ENCODE data around the gene DIAPH3.
"Not testable (repeated sequence)": the region's sequence is repeated elsewhere in the genome, so short reads cannot be mapped to it uniquely, and the experiment has no call there.

DIAPH3 gene, protein sequence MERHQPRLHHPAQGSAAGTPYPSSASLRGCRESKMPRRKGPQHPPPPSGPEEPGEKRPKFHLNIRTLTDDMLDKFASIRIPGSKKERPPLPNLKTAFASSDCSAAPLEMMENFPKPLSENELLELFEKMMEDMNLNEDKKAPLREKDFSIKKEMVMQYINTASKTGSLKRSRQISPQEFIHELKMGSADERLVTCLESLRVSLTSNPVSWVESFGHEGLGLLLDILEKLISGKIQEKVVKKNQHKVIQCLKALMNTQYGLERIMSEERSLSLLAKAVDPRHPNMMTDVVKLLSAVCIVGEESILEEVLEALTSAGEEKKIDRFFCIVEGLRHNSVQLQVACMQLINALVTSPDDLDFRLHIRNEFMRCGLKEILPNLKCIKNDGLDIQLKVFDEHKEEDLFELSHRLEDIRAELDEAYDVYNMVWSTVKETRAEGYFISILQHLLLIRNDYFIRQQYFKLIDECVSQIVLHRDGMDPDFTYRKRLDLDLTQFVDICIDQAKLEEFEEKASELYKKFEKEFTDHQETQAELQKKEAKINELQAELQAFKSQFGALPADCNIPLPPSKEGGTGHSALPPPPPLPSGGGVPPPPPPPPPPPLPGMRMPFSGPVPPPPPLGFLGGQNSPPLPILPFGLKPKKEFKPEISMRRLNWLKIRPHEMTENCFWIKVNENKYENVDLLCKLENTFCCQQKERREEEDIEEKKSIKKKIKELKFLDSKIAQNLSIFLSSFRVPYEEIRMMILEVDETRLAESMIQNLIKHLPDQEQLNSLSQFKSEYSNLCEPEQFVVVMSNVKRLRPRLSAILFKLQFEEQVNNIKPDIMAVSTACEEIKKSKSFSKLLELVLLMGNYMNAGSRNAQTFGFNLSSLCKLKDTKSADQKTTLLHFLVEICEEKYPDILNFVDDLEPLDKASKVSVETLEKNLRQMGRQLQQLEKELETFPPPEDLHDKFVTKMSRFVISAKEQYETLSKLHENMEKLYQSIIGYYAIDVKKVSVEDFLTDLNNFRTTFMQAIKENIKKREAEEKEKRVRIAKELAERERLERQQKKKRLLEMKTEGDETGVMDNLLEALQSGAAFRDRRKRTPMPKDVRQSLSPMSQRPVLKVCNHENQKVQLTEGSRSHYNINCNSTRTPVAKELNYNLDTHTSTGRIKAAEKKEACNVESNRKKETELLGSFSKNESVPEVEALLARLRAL

DNA sequence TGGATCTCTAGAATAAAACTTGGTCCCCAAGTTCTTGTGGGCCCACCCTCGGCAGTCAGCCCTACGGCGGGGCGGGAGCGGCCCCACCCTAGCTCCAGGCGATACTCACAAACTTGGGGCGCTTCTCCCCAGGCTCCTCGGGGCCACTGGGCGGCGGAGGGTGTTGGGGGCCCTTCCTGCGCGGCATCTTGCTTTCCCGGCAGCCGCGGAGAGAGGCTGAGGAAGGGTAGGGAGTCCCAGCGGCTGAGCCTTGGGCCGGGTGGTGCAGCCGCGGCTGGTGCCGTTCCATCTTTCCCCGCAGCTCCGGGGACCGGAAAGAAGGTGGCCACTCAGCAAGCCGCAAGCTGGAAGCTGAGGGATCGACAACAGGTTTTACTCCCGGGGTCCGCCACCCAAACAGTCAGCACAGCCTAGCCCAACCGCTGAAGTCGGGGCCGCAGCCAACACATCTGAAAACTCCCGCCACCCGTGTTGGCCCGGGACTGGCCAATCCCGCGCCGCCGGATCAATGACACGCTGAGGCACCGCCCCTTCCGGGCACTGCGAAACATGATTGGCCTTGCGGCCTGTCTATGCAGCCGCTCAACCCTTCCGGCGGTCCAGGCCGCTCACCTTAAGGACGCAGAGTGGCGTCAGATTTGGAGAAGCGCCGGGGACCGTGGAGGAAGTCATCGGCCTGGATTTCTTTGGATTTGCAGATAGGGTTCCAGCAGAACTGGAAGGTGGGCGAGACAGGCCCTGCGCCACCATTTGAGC lies at the start of gene DIAPH3:
TSS of gene DIAPH3 (minus strand) at position 451 of the 756 bp plus-strand sequence. CDS start at position 289, 162 bp downstream.
- DNase-seq (ENCODE audit: low read depth, low spot score), result peak; percentile 86

DNA sequence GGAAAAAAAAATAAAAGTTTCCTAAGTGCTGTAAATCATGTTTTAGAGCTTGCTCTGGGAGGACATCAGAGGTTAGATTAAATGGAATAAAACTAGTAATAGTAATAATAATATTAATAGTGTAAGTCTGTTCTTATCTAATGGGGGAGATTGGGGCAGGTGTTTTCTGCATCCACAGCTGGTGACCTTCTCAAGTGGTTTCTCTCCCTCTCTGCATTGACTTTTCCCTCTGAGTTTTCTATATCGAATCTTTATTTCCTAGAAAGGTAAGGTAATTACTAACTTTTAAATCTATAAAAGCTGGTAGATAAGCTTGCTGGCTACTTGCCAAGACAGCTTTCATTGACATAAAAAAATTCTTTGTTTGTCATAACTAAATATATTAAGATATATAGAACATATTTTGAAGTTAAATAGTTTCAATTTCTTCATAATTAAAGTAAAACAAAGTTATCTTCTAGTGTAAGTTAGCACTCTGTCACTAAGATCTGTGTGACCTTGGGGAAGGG lies 49.6 kb upstream of the DIAPH3 start:
- DNase-seq (ENCODE audit: low read depth, low spot score), result no peak

DNA sequence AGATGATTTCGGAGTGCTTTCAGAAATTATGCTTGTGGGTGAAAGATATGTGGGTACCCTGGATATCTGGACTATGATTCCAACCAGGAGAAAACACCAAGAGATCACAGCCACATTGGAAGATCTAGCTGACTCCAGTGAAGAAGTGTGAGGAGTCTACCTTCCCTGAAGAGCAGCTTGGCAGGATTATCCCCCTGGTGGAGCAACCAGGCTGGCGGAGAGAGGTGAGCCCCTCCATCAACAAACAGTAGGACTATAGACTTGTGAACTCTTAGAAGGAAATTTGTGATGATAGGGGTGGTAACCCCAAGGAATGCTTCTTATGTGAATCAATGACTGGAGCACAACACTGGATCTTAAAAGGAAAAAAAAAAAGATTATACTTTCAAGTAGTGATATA lies 47.8 kb upstream of the DIAPH3 start:
- no peak for DNase-seq (ENCODE audit: low read depth, low spot score)

DNA sequence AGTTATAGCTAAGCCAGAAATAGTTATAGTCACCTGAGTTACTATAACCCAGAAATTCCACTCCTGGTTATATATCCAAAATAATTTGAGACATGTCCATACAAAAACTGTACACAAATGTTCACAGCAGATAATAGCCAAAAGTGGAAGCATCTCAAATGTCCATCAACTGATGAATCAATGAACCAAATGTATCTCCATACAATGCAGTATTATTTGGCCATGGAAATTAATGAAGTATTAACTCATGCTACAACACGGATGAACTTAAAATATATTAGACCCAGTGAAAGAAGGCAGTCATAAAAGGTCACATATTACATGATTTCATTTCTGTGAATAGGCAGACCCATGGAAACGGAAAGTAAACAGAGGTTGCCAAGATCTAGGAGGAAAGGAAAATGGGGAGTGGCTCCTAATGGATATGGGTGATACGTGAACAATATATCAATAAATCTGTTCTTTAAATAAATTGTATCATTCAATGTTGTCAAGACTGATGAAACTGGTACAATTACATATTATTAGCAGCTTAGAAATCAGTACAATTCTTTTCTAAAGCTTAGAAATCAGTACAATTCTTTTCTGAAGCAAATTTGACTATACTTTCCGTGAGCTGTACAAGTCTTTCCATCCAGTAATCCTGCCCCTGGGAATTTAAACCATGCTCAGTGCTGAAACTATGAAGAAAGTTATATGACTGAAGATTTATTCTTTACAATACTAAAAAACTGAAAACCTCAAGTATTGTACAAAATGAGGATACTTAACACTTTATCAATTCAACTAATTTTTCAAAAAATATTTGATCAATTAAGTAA lies 47.0 kb upstream of the DIAPH3 start:
- no peak for DNase-seq (ENCODE audit: low read depth, low spot score)

DNA sequence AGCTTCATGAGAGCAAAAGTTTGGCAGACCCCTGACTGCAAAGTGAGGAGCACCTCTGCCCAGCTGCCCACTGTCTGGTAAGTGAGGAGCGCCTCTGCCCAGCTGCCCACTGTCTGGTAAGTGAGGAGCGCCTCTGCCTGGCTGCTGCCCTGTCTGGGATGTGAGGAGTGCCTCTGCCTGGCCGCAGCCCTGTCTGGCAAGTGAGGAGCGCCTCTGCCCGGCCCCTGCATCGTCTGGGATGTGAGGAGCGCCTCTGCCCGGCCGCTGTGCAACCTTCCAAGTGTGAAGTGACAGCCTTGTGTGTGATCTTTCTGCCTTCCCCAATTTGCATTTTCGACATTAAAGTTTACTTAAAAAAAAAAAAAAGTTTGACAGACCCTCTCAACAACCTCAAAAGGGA lies 41.8 kb upstream of the DIAPH3 start:
- not testable (repeated sequence) for DNase-seq (ENCODE audit: low read depth, low spot score)

DNA sequence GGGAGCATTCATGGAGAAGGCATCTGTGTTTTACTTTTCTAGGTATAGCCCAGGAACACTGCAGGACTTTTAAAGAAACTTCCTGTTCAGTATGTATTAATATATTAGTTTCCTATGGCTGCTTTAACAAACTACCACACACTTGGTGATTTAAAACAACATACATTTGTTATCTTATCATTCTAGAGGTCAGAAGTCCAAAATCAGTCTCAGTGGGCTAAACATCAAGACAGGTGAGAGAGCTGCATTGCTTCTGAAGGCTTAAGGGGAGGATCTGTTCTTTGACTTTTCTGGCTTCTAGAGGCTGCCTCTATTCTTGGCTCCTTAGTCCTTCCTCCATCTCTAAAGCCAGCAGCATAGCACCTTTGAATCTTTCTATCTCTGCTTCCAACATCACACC lies 37.6 kb upstream of the DIAPH3 start:
- DNase-seq (ENCODE audit: low read depth, low spot score), result no peak

DNA sequence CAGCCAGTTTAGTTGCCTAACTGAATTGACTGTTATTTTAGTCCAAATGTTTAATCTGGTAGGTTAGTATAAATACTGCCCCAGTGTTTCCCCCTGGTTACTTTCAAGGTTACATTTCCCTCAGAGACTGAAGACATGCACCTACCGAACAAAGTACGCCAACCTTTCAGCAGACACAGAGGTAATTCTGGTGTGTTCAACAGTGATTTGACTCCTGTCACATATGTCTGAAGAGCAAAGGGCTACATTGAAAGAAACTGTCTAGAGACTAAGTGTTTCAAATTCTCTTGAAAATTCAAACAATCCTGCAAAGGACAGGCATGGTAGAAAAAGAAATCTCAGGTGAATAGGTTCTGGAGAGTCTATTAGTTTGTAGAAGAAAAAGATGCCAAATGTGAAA lies 32.2 kb upstream of the DIAPH3 start:
- not testable (repeated sequence) for DNase-seq (ENCODE audit: low read depth, low spot score)

DNA sequence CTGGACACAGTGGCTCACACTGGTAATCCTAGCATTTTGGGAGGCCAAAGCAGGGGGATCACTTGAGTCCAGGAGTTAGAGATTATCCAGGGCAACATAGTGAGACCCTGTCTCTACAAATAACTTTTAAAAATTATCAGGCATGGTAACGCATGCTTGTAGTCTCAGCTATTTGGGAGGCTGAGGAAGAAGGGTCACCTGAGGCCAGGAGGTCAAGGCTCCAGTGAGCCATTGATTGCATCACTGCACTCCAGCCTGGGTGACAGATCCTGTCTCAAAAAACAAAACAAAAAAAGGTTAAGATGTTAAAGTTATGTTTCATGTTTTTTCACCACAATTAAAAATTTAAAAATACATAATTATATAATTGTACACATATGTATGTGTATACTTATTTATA lies 19.2 kb upstream of the DIAPH3 start:
- no peak for DNase-seq (ENCODE audit: low read depth, low spot score)

DNA sequence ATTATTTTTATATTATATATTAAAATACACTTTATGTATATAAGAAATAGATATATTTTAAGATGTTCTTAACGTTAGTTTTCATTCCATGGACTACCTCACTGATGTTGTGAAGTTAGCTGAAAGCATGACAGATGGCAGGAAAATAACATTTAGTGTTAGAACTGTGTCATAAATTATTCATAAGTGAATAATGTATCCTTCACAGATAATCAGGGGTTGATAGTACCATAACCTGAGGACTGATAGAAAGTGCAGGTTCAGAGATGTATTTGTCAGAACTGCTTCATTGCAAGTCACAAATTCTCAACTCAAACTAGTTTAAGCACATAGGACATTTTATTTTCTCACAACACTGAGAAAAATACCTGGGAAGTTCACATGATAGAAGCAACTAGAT lies 14.6 kb upstream of the DIAPH3 start:
- DNase-seq (ENCODE audit: low read depth, low spot score), result no peak

DNA sequence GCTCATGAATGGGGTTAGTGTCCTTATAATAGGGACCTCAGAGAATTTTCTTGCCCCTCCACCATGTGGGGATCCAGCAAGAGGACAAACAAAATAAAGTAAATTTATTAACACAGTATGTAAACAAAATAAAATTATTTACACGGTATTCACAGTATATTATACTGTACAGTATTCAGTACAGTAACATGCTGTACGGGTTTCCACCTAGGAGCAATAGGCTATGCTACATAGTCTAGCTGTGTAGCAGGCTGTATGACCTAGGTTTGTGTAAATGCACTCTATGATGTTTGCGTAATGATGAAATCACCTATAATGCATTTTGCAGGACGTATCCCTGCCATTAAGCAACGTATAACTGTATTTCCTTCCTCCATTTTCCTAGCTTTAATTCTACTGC lies 11.8 kb upstream of the DIAPH3 start:
- DNase-seq (ENCODE audit: low read depth, low spot score), result no peak

DNA sequence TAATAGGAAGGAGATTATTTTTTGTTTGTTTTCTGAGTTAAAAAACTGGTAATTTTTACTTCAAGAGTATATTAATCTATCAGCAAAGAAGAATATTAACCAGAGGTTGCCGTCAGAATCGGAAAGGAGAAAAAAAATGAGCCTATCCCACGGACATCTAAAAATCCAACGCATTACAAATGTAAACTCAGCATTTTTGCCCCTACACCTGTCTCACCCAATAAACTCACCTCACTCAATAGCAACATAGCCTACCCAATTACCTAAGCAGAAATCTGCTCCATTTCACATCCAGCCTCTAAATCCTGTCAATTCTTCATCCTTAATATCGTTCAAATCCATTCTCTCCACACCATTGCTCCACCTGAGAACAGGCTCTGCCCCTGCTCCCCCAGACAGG lies 10.4 kb upstream of the DIAPH3 start:
- no peak for DNase-seq (ENCODE audit: low read depth, low spot score)

DNA sequence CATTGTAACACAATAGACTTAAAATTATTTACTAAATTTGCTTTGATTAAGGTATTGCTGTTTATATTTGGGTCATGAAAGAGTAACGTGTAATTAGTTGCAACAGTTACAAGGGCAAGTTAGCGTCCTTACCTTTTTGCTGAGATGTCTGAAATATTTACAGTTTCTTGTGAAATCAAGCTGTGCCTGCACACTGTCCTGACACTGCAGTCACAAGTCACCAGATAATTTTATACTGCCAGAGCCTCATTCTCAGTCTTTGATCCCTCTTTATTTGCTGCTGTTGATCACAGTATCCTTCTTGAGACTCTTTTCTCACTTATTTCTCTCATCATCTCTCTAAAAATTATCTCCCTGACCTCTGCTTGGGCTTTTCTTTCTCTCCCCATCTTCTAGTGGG lies 8.4 kb upstream of the DIAPH3 start:
- no peak for DNase-seq (ENCODE audit: low read depth, low spot score)

DNA sequence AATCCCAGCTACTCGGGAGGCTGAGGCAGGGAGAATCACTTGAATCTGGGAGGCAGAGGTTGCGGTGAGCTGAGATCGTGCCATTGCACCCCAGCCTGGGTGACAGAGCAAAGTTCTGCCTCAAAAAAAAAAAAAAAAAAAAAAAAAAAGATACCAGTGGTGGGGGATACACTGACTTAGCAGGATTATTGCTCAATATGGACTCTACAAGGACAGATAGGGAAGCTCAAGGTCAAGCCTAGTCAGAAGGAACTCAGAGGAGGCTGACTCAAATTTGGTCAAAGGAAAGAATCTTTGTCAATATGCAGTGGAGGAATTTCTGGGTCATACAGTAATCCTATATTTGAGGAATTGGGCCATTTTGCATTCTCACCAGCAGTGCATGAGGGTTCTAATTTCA lies 6.7 kb upstream of the DIAPH3 start:
- DNase-seq (ENCODE audit: low read depth, low spot score), result no peak

DNA sequence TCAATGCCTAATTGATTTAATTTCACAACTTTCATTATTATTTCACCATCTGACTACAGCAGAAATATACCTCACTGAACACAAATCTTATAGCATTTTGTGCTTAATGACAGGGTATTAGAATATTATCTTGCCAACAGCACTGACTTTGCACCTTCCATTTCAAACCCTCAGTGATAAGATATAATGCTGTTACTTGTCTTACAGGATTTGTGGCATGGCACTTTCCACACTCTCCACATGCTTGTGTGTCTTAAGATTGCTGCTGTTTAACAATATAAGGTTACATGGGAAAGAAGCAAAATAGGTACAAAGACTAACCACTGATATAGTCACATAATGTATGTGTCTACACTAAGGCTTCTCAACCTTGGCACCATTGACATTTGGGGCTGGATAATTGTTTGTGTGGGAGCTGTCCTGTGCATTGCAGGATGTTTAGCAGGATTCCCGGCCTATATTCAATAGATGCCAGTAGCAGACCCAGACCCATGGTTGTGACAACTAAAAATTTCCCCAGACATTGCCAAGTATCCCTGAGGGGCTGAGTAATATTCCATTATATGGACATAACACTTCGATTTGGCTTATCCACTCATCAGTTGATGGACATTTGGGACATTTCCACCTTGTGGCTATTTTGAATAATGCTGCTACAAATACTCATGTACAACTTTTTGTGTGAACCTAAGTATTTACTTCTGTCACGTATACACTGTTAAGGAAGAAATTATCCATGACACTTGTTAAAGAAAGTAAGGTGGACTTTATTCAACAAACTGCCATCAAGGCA lies 5.7 kb upstream of the DIAPH3 start:
- DNase-seq (ENCODE audit: low read depth, low spot score), result no peak

DNA sequence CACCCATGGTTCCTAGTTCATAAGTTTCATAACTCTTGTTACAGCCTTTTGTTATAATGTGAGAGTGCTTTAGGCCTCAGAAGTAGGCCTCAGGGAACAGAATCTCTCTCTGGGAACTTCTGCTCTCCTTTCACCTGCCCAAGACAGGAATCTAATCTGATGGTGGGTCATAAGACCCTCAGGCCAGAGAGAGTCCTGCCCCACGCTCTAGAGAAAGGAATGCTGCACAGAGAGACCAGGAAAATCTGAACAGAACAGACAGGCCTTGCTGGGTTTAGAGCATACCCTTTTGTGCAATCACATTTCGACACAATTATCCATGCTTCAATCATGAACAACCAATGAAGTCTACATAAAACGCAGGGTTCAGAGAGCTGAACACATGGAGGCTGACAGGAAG lies 3.4 kb upstream of the DIAPH3 start:
- DNase-seq (ENCODE audit: low read depth, low spot score), result no peak

DNA sequence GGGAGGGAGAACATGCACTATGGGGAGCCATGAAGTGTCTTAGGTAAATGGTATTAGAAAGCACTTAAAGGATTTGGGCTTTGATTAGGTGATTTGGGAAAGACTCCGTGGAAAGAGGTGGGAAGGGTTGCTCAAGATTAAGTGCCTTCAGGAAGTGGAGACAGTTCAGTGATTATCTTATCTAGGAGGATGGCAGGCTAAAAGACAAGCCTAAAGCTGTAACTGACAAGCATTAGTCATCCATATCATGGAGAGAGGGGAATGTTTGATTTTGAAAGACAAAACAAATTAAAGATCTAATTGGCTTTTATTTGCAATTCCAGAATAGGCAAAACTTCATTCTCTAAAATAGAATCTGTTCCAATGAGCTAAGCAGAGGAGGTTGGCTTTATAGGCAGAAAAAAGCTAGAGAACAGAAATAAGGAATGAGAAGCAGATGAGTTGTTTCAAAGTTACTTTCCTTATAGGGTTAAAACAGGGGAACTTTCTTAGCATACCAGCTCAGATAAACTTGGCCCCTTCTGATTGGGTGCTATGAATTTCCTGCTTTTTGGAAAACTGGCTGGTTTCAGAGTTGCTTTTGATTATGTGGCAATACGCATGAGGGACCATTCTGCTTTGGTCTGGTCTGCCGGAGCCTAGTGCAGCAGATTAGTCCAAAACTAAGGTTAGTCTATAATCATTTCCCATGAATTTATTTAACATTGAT lies 1.8 kb upstream of the DIAPH3 start:
- DNase-seq (ENCODE audit: low read depth, low spot score), result no peak

DNA sequence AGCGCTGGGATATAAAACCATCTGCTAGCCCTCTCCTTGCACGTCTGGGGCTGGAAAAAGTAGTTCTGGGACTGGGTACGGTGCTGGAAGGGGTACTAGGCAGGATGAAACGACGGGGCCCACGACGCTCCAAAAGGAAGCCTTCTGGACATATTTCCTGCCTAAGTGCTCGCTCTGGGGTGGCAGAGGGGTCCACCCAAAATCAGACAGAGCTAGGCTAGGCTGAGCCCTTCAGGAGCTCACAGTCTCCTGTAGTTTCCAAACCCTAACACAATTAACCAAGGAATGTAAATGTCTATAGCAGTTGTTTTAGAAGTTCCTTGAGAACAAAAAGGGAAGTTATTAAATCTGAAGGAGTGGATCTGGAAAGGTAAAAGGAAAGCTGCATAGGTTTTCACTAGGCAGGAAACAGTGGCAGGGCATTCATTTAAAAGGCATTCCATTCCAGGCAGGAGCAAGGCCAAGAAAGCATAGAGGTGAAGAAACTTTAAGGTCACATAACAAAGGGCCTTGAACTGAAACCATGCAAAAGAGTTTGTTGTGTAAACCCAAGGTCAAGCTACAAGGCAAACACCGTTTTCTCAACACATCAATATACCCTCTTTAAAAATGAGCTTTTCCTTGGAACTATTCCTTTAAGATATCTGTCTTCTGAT lies 634 bp upstream of the DIAPH3 start:
- DNase-seq (ENCODE audit: low read depth, low spot score), result no peak

DNA sequence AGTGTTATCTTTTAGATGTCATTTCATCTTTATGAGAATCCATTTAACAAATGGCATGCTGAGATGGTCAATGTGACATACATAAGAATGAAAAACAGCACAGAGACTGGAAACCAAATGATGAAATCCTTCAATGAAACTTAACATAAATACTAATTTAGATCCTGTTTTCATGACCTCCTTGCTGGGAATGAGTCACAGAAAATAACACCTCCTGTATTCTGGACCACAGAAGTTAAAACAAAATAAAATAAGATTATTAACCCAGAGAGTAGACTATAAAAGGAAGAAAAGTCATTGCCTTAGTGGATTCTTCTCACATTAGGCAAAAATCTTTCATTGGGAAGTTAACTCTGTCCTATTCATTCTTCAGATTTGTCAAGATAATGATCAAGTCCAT lies 1.6 kb downstream of the DIAPH3 start:
- no peak for DNase-seq (ENCODE audit: low read depth, low spot score)

Measured in brain pericyte (primary cell).